GOT3 (cell line): Measurements from ENCODE around the gene CDKN2A.

Source experiments
- DNase-seq: peaks from one replicate; lab custom pipeline; 2025; ENCODE audit warnings: mixed read lengths; lab: John Stamatoyannopoulos, UW

The CDKN2A gene

GRCh38 chr9:21941337-21941995 is 52.7 kb downstream of the CDKN2A start:
- no peak for DNase-seq

GRCh38 chr9:21936161-21936560 is 58.0 kb downstream of the CDKN2A start:
- DNase-seq: no peak

GRCh38 chr9:21935631-21936030 is 58.6 kb downstream of the CDKN2A start:
- no peak for DNase-seq

- DNase-seq: no peak
Observed at GRCh38 chr9:21933865-21934264, 60.3 kb downstream of the CDKN2A start.

GRCh38 chr9:21933281-21933680 is 60.9 kb downstream of the CDKN2A start:
- no peak for DNase-seq

- DNase-seq: no peak
Observed at GRCh38 chr9:21931428-21931827, 62.8 kb downstream of the CDKN2A start.

- DNase-seq: no peak
Observed at GRCh38 chr9:21927752-21928151, 66.4 kb downstream of the CDKN2A start.

GRCh38 chr9:21923694-21924093 is 70.5 kb downstream of the CDKN2A start:
- no peak for DNase-seq

GRCh38 chr9:21919377-21920362 is 74.5 kb downstream of the CDKN2A start:
- DNase-seq: no peak
